Cardiac fibroblast (primary cell): Measurements from ENCODE around the gene KRTAP10-1.
"Not testable (repeated sequence)": the region's sequence is repeated elsewhere in the genome, so short reads cannot be mapped to it uniquely, and the experiment has no call there.

Experiments used
- DNase-seq, 2 donors: peaks; one replicate each; pipeline versions ENCODE4 v3.0.0 to v3.0.0-alpha.2; 2010; ENCODE audit warnings: low read depth in 2 of 2
- H3K4me3 ChIP-seq, 2 donors: replicated peaks in 1 of 2; 1 replicate in 1 of 2; 2 replicates in 1 of 2; pipeline ENCODE4 v1.5.1; 2011; ENCODE audit warnings: low read depth in 2 of 2, low read length in 2 of 2, mild to moderate bottlenecking in 2 of 2, moderate library complexity in 1 of 2
- CTCF ChIP-seq: IDR thresholded peaks from one replicate; pipeline ENCODE4 v1.5.1; 2011; ENCODE audit warnings: low read depth, mild to moderate bottlenecking, low read length, inconsistent platforms

Gene KRTAP10-1

DNA sequence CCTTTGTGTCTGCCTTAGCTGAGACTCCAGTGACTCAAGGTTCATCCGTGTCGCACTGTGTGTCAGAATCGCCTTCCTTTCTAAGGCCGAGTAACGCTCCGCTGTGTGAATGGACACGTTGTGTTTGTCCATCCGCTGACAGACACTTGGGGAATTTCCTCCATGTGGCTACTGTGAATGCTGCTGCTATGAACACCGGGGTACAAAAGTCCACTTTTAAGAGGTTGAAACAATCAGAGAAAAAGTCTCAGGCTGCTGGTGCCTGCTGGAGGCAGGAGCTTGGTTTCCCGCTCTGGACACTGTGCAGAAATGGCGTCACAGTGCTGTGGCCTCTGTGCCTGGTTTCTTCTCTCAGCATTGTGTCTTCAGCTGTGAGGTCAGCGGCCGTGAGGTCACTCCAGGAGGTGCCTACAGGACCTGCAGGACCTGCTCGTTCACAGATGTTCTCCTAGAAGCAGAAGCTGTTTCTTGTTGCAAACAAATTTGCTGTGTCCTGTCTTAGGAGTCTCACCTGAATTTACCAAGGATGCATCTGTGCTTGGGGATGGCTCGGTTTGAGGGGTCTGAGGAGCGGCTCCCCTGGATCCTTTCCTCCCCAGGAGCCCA, 34.2 kb downstream of the KRTAP10-1 start:
- no peak for DNase-seq
- H3K4me3 ChIP-seq = no peak overlapping the region
- TF ChIP-seq CTCF = no peak

DNA sequence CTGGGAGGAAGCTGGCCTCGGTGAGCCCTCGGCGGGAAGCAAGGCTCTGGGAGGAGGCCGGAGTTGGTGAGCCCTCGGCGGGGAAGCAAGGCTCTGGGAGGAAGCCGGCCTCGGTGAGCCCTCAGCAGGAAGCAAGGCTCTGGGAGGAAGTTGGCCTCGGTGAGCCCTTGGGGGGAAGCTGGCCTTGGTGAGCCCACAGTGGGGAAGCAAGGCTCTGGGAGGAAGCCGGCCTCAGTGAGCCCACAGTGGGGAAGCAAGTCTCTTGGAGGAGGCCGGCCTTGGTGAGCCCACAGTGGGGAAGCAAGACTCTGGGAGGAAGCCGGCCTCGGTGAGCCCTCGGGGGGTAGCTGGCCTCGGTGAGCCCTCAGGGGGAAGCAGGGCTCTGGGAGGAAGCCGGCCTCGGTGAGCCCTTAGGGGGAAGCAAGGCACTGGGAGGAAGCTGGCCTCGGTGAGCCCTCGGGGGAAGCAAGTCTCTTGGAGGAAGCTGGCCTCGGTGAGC, 36.0 kb downstream of the KRTAP10-1 start:
- H3K4me3 ChIP-seq = no peak overlapping the region
- TF ChIP-seq CTCF = no peak
- DNase-seq = no peak

- not testable (repeated sequence) for DNase-seq
These were observed 36.7 kb downstream of the KRTAP10-1 start for GRCh38 chr21:44503006-44503889.

DNA sequence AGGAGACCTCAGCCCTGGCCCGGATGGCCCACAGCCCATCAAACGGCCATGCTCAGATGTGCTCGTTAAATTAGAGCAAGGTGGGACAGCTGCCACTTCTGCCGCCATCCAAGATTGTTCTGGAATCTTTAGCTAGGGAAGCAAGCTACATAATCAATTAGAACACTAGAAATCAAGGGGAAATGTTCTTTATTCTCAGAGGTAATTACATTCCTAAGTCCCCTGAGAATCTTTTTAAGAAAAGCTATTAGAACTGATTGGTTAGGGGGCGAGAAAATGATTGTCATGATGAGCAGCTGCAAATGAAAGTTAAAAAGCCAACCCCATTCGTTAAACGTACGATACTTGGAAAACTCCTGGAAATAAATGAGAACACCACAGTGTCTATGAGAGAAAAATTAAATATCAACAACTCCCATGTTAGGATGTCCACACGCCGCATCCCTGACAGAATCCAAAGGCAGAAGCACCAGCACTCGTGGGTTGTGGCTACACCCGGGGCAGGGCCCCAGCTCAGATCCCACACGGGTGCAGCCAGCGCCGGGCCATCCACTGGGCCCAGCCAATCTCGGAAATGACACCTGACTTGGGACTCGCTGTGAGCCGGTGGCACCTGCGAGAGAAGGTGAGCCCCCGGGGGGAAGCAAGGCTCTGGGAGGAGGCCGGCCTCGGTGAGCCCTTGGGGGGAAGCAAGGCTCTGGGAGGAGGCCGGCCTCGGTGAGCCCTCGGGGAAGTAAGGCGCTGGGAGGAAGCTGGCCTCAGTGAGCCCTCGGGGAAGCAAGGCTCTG, 37.6 kb downstream of the KRTAP10-1 start:
- no peak overlapping the region for H3K4me3 ChIP-seq
- TF ChIP-seq CTCF = no peak
- no peak for DNase-seq

More at GRCh38 chr21:44503006-44503889, 36.7 kb downstream of the KRTAP10-1 start:
- not testable (repeated sequence) for H3K4me3 ChIP-seq

GRCh38 chr21:44500111-44500510, 39.9 kb downstream of the KRTAP10-1 start:
- no peak overlapping the region for H3K4me3 ChIP-seq
- DNase-seq = no peak
- TF ChIP-seq CTCF = no peak

GRCh38 chr21:44499631-44500030, 40.4 kb downstream of the KRTAP10-1 start:
- no peak overlapping the region for H3K4me3 ChIP-seq
- DNase-seq = no peak
- no peak for TF ChIP-seq CTCF

GRCh38 chr21:44499211-44499560, 40.8 kb downstream of the KRTAP10-1 start:
- H3K4me3 ChIP-seq = no peak overlapping the region
- no peak for TF ChIP-seq CTCF
- no peak for DNase-seq
